ENCODE results near the gene NAV2. TPM values are rescaled to one million over a fixed set of nuclear protein-coding genes. Genes with fewer than 3 reads are reported as not detected.
"Not testable (repeated sequence)": the region's sequence is repeated elsewhere in the genome, so short reads cannot be mapped to it uniquely, and the experiment has no call there.

The NAV2 gene
- total RNA-seq, 4 donors from 2014 or later = 9.1 to 34.7 (median 22.2) TPM

GRCh38 chr11:20075627-20076026 is 363.0 kb downstream of the NAV2 start:
- Histone ChIP-seq H3K27ac (no peak overlapping the region), H3K36me3 (peaks cover 23% of the 10 kb centered on the region), H3K4me1 (no peaks in the 10 kb centered on the region), H3K9me3 (no peaks in the 10 kb centered on the region), H3K4me3 (no peak overlapping the region), H3K27me3 (no peaks in the 10 kb centered on the region)
- no peak for DNase-seq (ENCODE audit: low spot score in 2 of 2)
- TF ChIP-seq EP300 (IDR thresholded peaks at IDR 0.05) (no peak), POLR2A (IDR thresholded peaks at IDR 0.05) (no peak), CTCF (IDR thresholded peaks at IDR 0.05) (no peak), POLR2AphosphoS5 (IDR thresholded peaks at IDR 0.05) (no peak)
- WGBS = 84% methylated on average over 4 of the region's 4 CpGs

- Histone ChIP-seq H3K36me3 (peaks cover 42% of the 10 kb centered on the region), H3K4me1 (no peaks in the 10 kb centered on the region), H3K27me3 (no peaks in the 10 kb centered on the region), H3K27ac (no peak overlapping the region), H3K9me3 (no peaks in the 10 kb centered on the region), H3K4me3 (no peak overlapping the region)
- DNase-seq (ENCODE audit: low spot score in 2 of 2) = no peak
- WGBS = 95% methylated on average over 7 of the region's 7 CpGs
- TF ChIP-seq POLR2A (IDR thresholded peaks at IDR 0.05) = no peak
- no peak for TF ChIP-seq EP300 (IDR thresholded peaks at IDR 0.05)
- no peak for TF ChIP-seq POLR2AphosphoS5 (IDR thresholded peaks at IDR 0.05)
- TF ChIP-seq CTCF (IDR thresholded peaks at IDR 0.05) = no peak
Observed at GRCh38 chr11:20078846-20079245, 366.2 kb downstream of the NAV2 start.

- Histone ChIP-seq H3K27ac (no peak overlapping the region), H3K9me3 (no peaks in the 10 kb centered on the region), H3K36me3 (peaks cover 54% of the 10 kb centered on the region), H3K27me3 (no peaks in the 10 kb centered on the region), H3K4me1 (no peaks in the 10 kb centered on the region), H3K4me3 (no peak overlapping the region)
- no peak for DNase-seq (ENCODE audit: low spot score in 2 of 2)
- TF ChIP-seq POLR2A (IDR thresholded peaks at IDR 0.05) (no peak), CTCF (IDR thresholded peaks at IDR 0.05) (no peak), POLR2AphosphoS5 (IDR thresholded peaks at IDR 0.05) (no peak), EP300 (IDR thresholded peaks at IDR 0.05) (no peak)
- WGBS = 77% methylated on average over 8 of the region's 9 CpGs
Observed at GRCh38 chr11:20080032-20080685, 367.5 kb downstream of the NAV2 start.

GRCh38 chr11:20081336-20081735 is 368.7 kb downstream of the NAV2 start:
- Histone ChIP-seq H3K36me3 (peaks cover 60% of the 10 kb centered on the region), H3K9me3 (no peaks in the 10 kb centered on the region), H3K27me3 (no peaks in the 10 kb centered on the region), H3K27ac (no peak overlapping the region), H3K4me3 (no peak overlapping the region), H3K4me1 (no peaks in the 10 kb centered on the region)
- 92% methylated on average over 4 of the region's 4 CpGs for WGBS
- DNase-seq (ENCODE audit: low spot score in 2 of 2) = no peak
- no peak for TF ChIP-seq CTCF (IDR thresholded peaks at IDR 0.05)
- TF ChIP-seq EP300 (IDR thresholded peaks at IDR 0.05) = no peak
- no peak for TF ChIP-seq POLR2A (IDR thresholded peaks at IDR 0.05)
- no peak for TF ChIP-seq POLR2AphosphoS5 (IDR thresholded peaks at IDR 0.05)

GRCh38 chr11:20083877-20084276 is 371.2 kb downstream of the NAV2 start:
- not testable (repeated sequence) for H3K27me3 ChIP-seq; H3K27ac ChIP-seq; DNase-seq (ENCODE audit: low spot score in 2 of 2); H3K4me1 ChIP-seq; H3K9me3 ChIP-seq; H3K4me3 ChIP-seq
- 82% methylated on average over 3 of the region's 3 CpGs for WGBS
- H3K36me3 ChIP-seq = peaks cover 67% of the 10 kb centered on the region
